Vagina (tissue), 2 donors: ENCODE measurements around the gene WASHC4. TPM values are rescaled to one million over a fixed set of nuclear protein-coding genes. Genes with fewer than 3 reads are reported as not detected.

Experiments used
- DNase-seq, 2 donors: peaks; one replicate each; pipeline ENCODE4 v3.0.0-alpha.2; 2017; ENCODE audit errors: extremely low spot score in 2 of 2
- H3K27ac ChIP-seq: fragments of 200-600 bp; sonication (generic); one replicate; pipeline ENCODE4 v1.5.1; 2019
- H3K27me3 ChIP-seq: fragments of 200-600 bp; sonication (generic); one replicate; pipeline ENCODE4 v1.5.1; 2019
- H3K36me3 ChIP-seq, 2 donors: fragments of 200-600 bp; sonication (generic); one replicate each; pipeline ENCODE4 v1.5.1; 2017 to 2019
- H3K4me1 ChIP-seq: fragments of 200-600 bp; sonication (generic); one replicate; pipeline ENCODE4 v1.5.1; 2019
- H3K4me3 ChIP-seq, 2 donors: fragments of 200-600 bp; sonication (generic); 1 replicate in 1 of 2; 2 replicates in 1 of 2; pipeline ENCODE4 v1.5.1; 2016 to 2019
- H3K9me3 ChIP-seq: fragments of 200-600 bp; sonication (generic); one replicate; pipeline ENCODE4 v1.5.1; 2019
- POLR2A ChIP-seq, 2 donors: fragments of 450-650 bp; IDR thresholded peaks; one replicate each; pipeline ENCODE4 v1.6.1; 2017; ENCODE audit warnings: antibody characterized with exemption in 2 of 2, mild to moderate bottlenecking in 2 of 2, moderate library complexity in 2 of 2
- POLR2AphosphoS5 ChIP-seq, 2 donors: sonication (generic); formaldehyde crosslinking; IDR thresholded peaks; one replicate each; pipeline ENCODE4 v1.9.0; 2017; ENCODE audit warnings: antibody characterized with exemption in 2 of 2, mild to moderate bottlenecking in 2 of 2, low read depth in 1 of 2; ENCODE audit not compliant: insufficient read depth in 1 of 2
- intact Hi-C: fragments of 100-400 bp; cut with DNase I; formaldehyde crosslinking; loops from one replicate; pipeline ENCODE4 v1.15.1; 2023
- total RNA-seq: library from RNA; depleted of rRNA; stranded (reverse); fragments of >200 nt; gene quantifications from one replicate; pipeline ENCODE4 v1.2.3, GENCODE V29; 2016
- TF ChIP-seq, protein P1 (sequence below), 3 experiments: fragments of 450-650 bp in 2 of 3; fragments of 200-600 bp in 1 of 3; sonication (generic) in 1 of 3; IDR thresholded peaks; one replicate each; pipeline ENCODE4 v1.5.1; 2017 to 2019; ENCODE audit warnings: antibody characterized with exemption in 3 of 3, mild to moderate bottlenecking in 2 of 3, moderate library complexity in 2 of 3

The WASHC4 gene
- total RNA-seq, 1 donor from 2014 or later, result 51.1 TPM

- Histone ChIP-seq H3K27me3 (no peaks in the 10 kb centered on the region), H3K4me1 (peaks cover 10% of the 10 kb centered on the region), H3K9me3 (no peaks in the 10 kb centered on the region), H3K36me3 (peaks cover 3 to 78% of the 10 kb centered on the region in 2 donors), H3K27ac (peak overlapping the region; percentile 20), H3K4me3 (no peak overlapping the region)
- TF ChIP-seq POLR2A (IDR thresholded peaks at IDR 0.05) (no peak), POLR2AphosphoS5 (IDR thresholded peaks at IDR 0.05; ENCODE audit: insufficient read depth in 1 of 2, low read depth in 1 of 2) (no peak)
- TF ChIP-seq, protein P1, sequence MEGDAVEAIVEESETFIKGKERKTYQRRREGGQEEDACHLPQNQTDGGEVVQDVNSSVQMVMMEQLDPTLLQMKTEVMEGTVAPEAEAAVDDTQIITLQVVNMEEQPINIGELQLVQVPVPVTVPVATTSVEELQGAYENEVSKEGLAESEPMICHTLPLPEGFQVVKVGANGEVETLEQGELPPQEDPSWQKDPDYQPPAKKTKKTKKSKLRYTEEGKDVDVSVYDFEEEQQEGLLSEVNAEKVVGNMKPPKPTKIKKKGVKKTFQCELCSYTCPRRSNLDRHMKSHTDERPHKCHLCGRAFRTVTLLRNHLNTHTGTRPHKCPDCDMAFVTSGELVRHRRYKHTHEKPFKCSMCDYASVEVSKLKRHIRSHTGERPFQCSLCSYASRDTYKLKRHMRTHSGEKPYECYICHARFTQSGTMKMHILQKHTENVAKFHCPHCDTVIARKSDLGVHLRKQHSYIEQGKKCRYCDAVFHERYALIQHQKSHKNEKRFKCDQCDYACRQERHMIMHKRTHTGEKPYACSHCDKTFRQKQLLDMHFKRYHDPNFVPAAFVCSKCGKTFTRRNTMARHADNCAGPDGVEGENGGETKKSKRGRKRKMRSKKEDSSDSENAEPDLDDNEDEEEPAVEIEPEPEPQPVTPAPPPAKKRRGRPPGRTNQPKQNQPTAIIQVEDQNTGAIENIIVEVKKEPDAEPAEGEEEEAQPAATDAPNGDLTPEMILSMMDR (IDR thresholded peaks at IDR 0.05), result no peak
- DNase-seq, result peak in 1 of 2 donors; percentile 85
- intact Hi-C loops, result no loop called here
These were observed 97.4 kb downstream of the WASHC4 start for GRCh38 chr12:105204916-105205315.

GRCh38 chr12:105205322-105206048 lies 98.0 kb downstream of the WASHC4 start:
- intact Hi-C loops, result no loop called here
- peak overlapping the region; percentile 20 for H3K27ac ChIP-seq
- DNase-seq, result peak in 1 of 2 donors; percentile 81

DNA sequence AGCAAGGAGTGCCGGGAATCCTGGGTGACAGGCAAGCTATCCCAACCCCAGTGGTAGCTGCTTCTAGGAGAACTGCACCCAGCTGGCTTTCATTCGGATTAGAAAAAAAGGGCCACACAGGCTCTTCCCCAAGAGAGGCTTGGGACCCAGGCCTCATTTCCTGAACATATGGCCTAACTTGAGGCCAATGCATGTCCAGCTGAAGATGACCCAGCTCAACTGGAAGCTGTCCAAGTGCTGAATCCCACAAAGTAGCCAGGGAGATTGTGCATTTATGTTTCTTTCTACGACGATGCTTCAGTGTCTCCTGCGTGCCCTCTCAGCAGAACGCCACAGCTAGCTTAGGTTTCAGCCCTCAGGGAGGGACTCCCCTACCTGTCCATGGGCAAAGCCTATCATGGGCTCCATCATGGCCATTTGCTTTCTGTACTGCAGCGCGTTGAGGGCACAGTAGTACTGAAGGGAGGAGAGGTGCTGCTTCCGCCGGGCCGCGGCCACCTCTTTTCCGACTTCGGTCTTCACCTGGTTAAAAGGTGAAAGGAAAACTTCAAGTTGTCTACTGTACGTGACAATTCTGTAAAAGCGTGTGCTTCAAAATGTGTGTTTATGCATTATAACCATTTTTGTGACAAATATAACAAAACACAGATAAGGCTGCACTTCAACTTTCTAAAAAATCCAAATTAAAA lies 99.3 kb downstream of the WASHC4 start:
- TF ChIP-seq, protein P1 (IDR thresholded peaks at IDR 0.05), result no peak
- TF ChIP-seq POLR2AphosphoS5 (IDR thresholded peaks at IDR 0.05; ENCODE audit: insufficient read depth in 1 of 2, low read depth in 1 of 2) (no peak), POLR2A (IDR thresholded peaks at IDR 0.05) (no peak)
- Histone ChIP-seq H3K4me3 (no peak overlapping the region), H3K36me3 (peaks cover 3 to 79% of the 10 kb centered on the region in 2 donors), H3K9me3 (no peaks in the 10 kb centered on the region), H3K4me1 (peaks cover 13% of the 10 kb centered on the region), H3K27ac (no peak overlapping the region), H3K27me3 (no peaks in the 10 kb centered on the region)
- no peak for DNase-seq
- intact Hi-C loops, result no loop called here

More at GRCh38 chr12:105205322-105206048, 98.0 kb downstream of the WASHC4 start:
- Histone ChIP-seq H3K4me3 (no peak overlapping the region), H3K9me3 (no peaks in the 10 kb centered on the region), H3K36me3 (peaks cover 3 to 80% of the 10 kb centered on the region in 2 donors), H3K4me1 (peaks cover 10% of the 10 kb centered on the region), H3K27me3 (no peaks in the 10 kb centered on the region)
- TF ChIP-seq, protein P1 (IDR thresholded peaks at IDR 0.05), result no peak
- TF ChIP-seq POLR2AphosphoS5 (IDR thresholded peaks at IDR 0.05; ENCODE audit: insufficient read depth in 1 of 2, low read depth in 1 of 2) (no peak), POLR2A (IDR thresholded peaks at IDR 0.05) (no peak)

DNA sequence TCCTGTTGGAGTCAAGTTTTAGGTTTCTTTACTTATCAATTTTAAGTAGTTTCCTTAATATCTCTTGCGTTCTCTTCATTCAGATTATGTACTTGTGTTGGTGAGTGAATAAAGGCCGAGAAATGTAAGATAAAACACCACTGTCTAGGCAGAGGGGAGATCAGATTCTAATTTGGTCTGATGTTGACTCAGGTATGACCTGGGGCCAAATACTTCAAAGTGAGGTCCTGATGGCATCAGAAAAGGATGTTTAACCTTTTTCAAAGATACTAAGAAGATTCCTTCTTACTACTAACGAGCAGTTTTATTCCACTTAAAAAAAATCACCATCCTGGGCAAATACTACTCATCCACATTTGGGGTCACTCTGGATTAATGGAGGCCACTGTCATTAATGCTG lies 101.6 kb downstream of the WASHC4 start:
- H3K27ac ChIP-seq, result no peak overlapping the region
- H3K36me3 ChIP-seq, result peaks cover 3 to 64% of the 10 kb centered on the region in 2 donors
- H3K4me1 ChIP-seq, result peaks cover 5% of the 10 kb centered on the region
- no peak for DNase-seq
- H3K27me3 ChIP-seq, result no peaks in the 10 kb centered on the region
- H3K9me3 ChIP-seq, result no peaks in the 10 kb centered on the region
- no peak overlapping the region for H3K4me3 ChIP-seq
- no peak for TF ChIP-seq POLR2A (IDR thresholded peaks at IDR 0.05)
- TF ChIP-seq, protein P1 (IDR thresholded peaks at IDR 0.05), result no peak
- no peak for TF ChIP-seq POLR2AphosphoS5 (IDR thresholded peaks at IDR 0.05; ENCODE audit: insufficient read depth in 1 of 2, low read depth in 1 of 2)
- intact Hi-C loops, result no loop called here
